ENCODE data around the gene ELP4. TPM values are rescaled to one million over a fixed set of nuclear protein-coding genes. Genes with fewer than 3 reads are reported as not detected.

Gene ELP4
- total RNA-seq, 2 donors from 2014 or later, result 16.9 TPM

- ATAC-seq (ENCODE audit: insufficient number of reproducible peaks, low FRiP score, low read depth) (no peak), DNase-seq (ENCODE audit: low spot score) (no peak)
- Histone ChIP-seq H3K27ac (no peak overlapping the region), H3K4me1 (ENCODE audit: control insufficient read depth in 1 of 2, low read depth in 2 of 2) (no peaks in the 10 kb centered on the region), H3K4me3 (no peak overlapping the region), H3K9me3 (no peaks in the 10 kb centered on the region), H3K27me3 (replicated peaks; ENCODE audit: insufficient read depth) (peaks cover 4% of the 10 kb centered on the region), H3K36me3 (no peaks in the 10 kb centered on the region)
- TF ChIP-seq CTCF (IDR thresholded peaks at IDR 0.05), result no peak
Observed at GRCh38 chr11:31792456-31792855, 282.9 kb downstream of the ELP4 start.

- TF ChIP-seq CTCF (IDR thresholded peaks at IDR 0.05), result no peak
- Histone ChIP-seq H3K27ac (no peak overlapping the region), H3K36me3 (no peaks in the 10 kb centered on the region), H3K27me3 (replicated peaks; ENCODE audit: insufficient read depth) (peaks cover 9% of the 10 kb centered on the region), H3K4me1 (ENCODE audit: control insufficient read depth in 1 of 2, low read depth in 2 of 2) (peaks cover under 1 to 1% of the 10 kb centered on the region in 2 donors), H3K4me3 (no peak overlapping the region), H3K9me3 (no peaks in the 10 kb centered on the region)
- ATAC-seq (ENCODE audit: insufficient number of reproducible peaks, low FRiP score, low read depth) (no peak), DNase-seq (ENCODE audit: low spot score) (no peak)
Observed at GRCh38 chr11:31793264-31793663, 283.7 kb downstream of the ELP4 start.

DNA sequence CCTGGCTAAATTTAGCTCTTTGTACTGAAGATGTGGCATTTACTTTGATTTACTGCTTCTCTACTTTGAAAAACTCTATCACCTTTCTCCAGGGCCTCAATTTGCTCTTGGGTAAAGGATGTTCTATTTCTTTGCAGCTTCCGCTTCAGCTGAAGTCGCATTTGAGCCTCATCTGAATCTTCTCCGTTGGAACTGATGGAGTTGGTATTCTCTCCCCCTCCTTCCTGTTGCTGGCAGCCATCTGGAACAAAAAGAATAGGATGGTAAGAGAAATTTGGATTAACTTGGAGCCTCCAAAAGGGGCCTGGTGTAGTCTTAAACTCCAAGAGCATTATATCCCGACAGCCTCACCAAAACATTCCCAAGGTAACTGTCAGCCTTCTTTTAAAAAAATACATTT, 285.0 kb downstream of the ELP4 start:
- no peak for TF ChIP-seq CTCF (IDR thresholded peaks at IDR 0.05)
- ATAC-seq (ENCODE audit: insufficient number of reproducible peaks, low FRiP score, low read depth) (no peak), DNase-seq (ENCODE audit: low spot score) (no peak)
- H3K9me3 ChIP-seq, result no peaks in the 10 kb centered on the region
- no peak overlapping the region for H3K4me3 ChIP-seq
- no peak overlapping the region for H3K27ac ChIP-seq
- H3K27me3 ChIP-seq (replicated peaks; ENCODE audit: insufficient read depth), result peaks cover 20% of the 10 kb centered on the region
- no peaks in the 10 kb centered on the region for H3K36me3 ChIP-seq
- peaks cover 8 to 14% of the 10 kb centered on the region in 2 donors for H3K4me1 ChIP-seq (ENCODE audit: control insufficient read depth in 1 of 2, low read depth in 2 of 2)

GRCh38 chr11:31795706-31796498, 286.3 kb downstream of the ELP4 start:
- DNase-seq (ENCODE audit: low spot score), result no peak
- Histone ChIP-seq H3K27me3 (replicated peaks; ENCODE audit: insufficient read depth) (peaks cover 33% of the 10 kb centered on the region), H3K27ac (no peak overlapping the region), H3K36me3 (no peaks in the 10 kb centered on the region), H3K4me3 (no peak overlapping the region), H3K4me1 (ENCODE audit: control insufficient read depth in 1 of 2, low read depth in 2 of 2) (peaks cover 8 to 17% of the 10 kb centered on the region in 2 donors), H3K9me3 (no peaks in the 10 kb centered on the region)
- no peak for TF ChIP-seq CTCF (IDR thresholded peaks at IDR 0.05)
- no peak for ATAC-seq (ENCODE audit: insufficient number of reproducible peaks, low FRiP score, low read depth)

- Histone ChIP-seq H3K27ac (no peak overlapping the region), H3K4me3 (no peak overlapping the region), H3K9me3 (no peaks in the 10 kb centered on the region), H3K27me3 (replicated peaks; ENCODE audit: insufficient read depth) (peaks cover 41% of the 10 kb centered on the region), H3K4me1 (ENCODE audit: control insufficient read depth in 1 of 2, low read depth in 2 of 2) (peaks cover 8 to 17% of the 10 kb centered on the region in 2 donors), H3K36me3 (no peaks in the 10 kb centered on the region)
- TF ChIP-seq CTCF (IDR thresholded peaks at IDR 0.05), result no peak
- DNase-seq (ENCODE audit: low spot score) (no peak), ATAC-seq (ENCODE audit: insufficient number of reproducible peaks, low FRiP score, low read depth) (no peak)
Observed at GRCh38 chr11:31796499-31797189, 287.1 kb downstream of the ELP4 start.

Data from thoracic aorta (tissue), 2 donors.